NCI-H460 (cell line): ENCODE measurements around the gene HOMER2. TPM values are rescaled to one million over a fixed set of nuclear protein-coding genes. Genes with fewer than 3 reads are reported as not detected.

Experiments
- DNase-seq: peaks from one replicate; pipeline ENCODE4 v3.0.0-alpha.2; 2016; ENCODE audit warnings: low read depth; ENCODE audit errors: extremely low read depth
- total RNA-seq: library from RNA; depleted of rRNA; stranded (reverse); fragments of >200 nt; shearing (Covaris generic); gene quantifications from 2 replicates; pipeline ENCODE4 v1.2.3, GENCODE V29; 2014

HOMER2 gene
- total RNA-seq, 1 experiment from 2014 or later, result 18.5 TPM

DNA sequence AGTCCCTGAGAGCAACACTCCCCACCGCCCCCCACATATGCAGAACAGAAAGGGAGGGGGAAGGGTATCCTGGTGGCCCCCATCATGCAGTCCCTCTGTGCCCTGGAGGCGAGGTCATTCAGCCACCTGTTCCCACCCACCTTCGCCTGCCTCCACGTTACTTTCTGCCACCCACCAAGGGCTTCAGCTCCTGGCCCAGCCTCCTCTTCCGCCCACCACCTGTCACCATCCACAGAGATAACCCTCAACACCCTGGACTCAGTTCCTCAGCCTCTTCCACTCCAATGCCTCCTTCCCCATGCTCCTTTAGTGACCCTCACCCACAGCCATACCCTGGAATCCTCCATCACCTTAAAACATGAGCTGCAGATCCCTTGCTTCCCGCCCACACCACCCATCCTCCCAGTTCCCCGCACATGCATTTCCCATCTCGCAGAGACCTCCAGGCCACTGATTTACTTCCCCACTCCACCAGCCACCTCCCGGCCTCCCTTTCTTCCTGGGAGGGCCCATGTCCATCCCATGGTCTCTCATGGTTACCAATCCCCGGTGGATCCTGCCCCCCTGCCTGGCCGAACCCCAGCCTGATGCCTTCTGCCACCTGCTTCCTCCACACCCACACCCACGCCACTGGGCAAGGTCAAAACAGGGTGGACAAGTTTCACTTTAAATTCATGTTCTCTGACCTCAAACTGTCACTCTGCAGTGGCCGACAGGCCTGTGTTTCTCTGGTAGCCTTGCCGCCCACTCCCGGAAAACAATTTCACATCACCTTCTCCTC, 18.2 kb downstream of the HOMER2 start:
- no peak for DNase-seq

DNA sequence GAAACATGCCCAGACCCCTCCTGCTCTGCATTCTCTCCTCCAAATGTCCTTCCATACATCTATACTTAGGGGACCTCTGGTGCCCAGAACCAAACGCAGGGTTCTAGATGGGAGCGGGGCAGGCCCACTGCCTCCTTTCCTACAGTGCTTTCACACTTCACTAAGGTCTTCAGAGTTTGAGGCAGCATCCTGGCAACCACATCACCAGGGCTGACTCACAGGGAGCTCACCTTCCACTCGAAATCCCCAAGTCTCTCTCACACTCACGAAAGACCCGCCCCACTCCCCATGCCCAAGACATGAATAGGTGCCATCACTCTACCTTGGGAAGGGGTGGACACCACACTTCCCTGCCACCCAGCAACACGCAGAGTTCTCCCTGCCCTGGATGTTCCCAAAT, 18.9 kb downstream of the HOMER2 start:
- DNase-seq, result no peak

GRCh38 chr15:82931221-82931620, 21.3 kb downstream of the HOMER2 start:
- DNase-seq, result no peak

GRCh38 chr15:82930461-82930860, 22.1 kb downstream of the HOMER2 start:
- DNase-seq, result no peak

DNA sequence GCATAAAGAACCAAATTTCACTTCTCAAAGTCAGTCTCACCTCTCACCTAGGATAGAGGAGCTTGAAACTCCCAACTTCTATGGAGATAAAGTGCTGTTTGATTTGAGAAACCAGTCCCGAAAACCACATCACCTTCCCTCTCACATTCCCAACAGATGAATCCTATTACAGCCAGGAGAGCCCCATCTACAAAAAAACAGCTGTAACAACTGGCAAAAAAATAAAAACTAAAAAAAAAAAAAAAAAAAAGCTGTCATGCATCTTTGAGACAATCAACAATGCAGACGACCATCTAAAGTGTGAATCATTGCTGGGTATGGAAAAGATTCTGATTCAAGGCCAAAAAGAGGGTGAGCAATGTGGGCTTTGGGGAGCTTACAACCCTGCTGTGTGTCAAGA, 23.8 kb downstream of the HOMER2 start:
- no peak for DNase-seq

- DNase-seq, result no peak
Measured at GRCh38 chr15:82923744-82924143, 28.8 kb downstream of the HOMER2 start.

GRCh38 chr15:82922737-82923136, 29.8 kb downstream of the HOMER2 start:
- DNase-seq, result no peak

DNA sequence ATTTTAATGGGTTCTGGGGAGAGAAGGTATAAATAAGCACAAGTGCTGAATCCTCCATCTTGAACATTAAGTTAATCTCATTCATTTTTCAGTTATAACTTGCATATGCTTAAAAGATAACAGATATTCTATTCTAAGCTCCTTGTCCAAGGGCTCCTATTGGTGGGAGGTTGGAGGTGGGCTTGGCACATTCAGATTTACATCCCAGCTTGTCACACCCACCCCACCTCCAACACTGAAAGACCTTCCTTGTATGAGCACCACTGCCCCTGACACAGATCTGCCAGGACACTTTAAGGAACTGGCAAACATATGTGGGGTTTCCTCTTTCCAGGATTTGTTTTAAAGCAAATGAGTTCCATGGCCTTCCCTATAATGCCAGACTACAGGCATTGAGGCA, 30.6 kb downstream of the HOMER2 start:
- DNase-seq, result no peak

- DNase-seq, result no peak
Measured at GRCh38 chr15:82921242-82921641, 31.3 kb downstream of the HOMER2 start.

- DNase-seq, result no peak
Measured at GRCh38 chr15:82919231-82919886, 33.2 kb downstream of the HOMER2 start.

DNA sequence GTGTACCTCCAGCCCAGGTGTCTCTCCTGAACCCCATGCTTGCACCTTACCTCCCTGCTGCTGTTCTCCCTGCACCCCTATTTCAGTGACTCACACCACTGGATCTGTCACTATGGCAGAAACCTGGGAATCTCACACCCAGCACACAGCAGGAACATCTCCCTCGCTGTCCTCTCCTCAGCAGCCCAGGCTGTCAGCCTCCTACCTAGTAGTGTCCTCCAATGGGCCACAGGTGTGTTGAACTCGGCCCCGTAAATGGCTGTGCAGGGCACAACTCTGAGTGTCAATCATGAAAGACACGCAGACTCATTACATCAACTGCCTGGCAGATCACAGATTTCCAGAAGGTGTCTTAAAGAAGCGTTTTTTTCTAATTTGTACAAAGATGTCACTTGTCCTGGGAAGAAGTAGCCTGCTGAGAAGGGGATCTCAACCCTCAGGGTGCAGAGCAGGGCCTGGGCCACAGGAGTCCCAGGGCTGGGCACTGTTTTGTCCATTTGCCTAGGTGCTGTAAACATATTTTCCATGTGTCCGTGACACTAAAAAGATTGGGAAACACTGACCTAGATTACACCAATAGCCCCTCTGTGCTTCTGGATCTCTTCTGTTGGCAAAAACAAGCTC, 33.8 kb downstream of the HOMER2 start:
- no peak for DNase-seq

GRCh38 chr15:82918162-82918561, 34.4 kb downstream of the HOMER2 start:
- no peak for DNase-seq

DNA sequence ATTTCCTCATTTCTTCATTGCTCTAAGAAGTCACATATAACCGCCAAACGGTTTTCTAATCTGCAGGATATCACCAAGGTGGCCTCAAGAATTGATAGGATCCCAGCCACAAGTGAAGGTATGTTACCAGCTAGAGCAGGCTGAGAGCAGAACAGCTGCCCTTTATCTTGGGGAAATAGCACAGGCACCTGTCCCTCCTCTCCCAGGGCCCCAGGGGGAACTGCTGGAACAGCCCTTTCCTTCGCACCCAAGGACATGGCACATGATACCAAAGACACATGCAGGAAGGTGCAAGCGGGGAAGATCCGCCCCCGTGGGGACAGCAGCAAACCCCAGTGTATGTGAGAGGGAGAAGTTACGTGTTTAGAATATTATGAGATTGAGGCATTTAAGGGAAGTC, 35.3 kb downstream of the HOMER2 start:
- DNase-seq, result no peak

DNA sequence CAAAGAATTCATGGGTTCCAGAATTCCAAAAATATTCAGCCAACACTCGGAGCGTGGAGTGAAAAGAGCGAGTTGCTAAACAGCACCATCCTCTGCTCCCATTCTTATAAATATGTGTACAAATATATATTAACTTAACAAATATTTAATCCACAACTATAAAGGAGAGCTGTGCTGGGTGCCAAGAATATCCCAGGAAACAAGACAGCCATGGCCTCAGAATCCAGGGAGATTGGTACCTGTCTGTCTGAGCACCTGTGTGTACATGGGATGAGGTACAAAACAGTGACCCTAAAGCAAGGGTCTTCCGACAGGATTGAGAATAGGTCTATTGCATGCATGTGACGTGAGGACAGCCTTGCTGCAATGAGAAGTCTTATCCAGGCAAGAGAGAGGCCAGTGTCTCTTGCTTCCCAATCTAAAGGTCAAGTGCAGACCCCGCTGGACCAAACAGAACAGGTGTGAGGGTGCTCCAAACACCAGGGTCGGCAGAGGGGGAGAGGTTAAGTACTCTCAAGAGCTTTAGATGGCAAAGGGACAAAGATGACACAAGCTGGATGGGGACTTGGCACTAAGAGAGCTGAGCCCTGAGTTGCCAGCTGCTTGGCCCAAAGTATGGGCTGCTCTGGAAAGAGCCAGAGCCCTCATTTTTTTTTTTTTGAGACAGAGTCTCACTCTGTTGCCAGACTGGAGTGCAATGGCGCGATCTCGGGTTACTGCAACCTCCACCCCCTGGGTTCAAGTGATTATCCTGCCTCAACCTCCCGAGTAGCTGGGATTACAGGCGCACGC, 36.2 kb downstream of the HOMER2 start:
- no peak for DNase-seq

GRCh38 chr15:82914396-82914795, 38.1 kb downstream of the HOMER2 start:
- DNase-seq, result no peak

GRCh38 chr15:82911458-82911857, 41.1 kb downstream of the HOMER2 start:
- DNase-seq, result no peak

DNA sequence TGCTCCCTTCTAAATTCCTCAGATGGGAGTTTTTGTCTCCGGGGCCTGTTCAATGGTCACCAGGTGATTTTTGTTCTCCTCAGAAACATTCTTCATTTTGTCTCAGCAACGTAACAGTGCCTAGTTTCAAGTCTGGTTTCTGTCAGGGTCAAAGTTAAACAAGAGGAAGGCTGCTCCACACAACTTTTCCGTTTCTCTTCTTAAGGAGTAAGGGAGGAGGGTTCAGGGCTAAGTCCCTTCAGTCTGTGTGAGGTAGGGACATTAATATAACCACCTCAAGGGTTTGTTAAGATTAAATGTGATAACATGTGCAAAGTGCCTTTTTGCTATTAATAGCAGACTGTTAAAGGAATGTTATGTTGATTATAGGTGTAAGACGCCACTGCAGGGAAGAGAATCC, 41.8 kb downstream of the HOMER2 start:
- no peak for DNase-seq

DNA sequence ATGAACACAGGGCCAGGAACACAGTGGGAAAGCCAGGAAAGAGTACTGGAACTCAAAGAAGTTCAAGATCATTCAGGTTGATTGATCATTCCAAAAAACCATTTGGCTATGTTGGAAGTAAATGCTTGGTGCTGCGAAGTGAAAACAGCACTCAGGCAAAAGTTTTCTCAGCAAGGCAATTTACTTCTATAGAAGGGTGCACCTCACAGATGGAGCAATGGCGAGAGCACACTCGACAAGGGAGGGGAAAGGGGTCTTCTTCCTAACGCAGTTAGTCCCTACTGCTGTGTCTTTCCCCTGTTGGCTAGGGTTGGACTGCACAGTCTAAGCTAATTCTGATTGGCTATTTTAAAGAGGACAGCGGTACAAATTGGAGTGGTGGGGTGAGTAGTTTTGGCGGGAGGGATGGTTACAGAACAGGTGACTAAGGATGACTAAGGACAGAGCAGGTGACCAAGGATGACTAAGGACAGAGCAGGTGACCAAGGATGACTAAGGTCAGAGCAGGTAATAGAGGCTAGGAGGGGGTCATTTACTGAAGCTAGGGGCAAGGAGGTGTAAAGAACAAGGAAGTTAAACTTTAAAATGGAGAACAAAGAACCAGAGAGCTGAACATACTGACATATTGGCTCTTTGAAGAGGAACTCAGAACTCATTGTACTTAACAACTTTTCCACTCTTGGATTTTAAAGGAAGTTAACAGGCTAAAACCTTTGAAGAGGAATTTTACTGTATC, 43.3 kb downstream of the HOMER2 start:
- no peak for DNase-seq

- DNase-seq, result no peak
Measured at GRCh38 chr15:82907350-82907749, 45.2 kb downstream of the HOMER2 start.

DNA sequence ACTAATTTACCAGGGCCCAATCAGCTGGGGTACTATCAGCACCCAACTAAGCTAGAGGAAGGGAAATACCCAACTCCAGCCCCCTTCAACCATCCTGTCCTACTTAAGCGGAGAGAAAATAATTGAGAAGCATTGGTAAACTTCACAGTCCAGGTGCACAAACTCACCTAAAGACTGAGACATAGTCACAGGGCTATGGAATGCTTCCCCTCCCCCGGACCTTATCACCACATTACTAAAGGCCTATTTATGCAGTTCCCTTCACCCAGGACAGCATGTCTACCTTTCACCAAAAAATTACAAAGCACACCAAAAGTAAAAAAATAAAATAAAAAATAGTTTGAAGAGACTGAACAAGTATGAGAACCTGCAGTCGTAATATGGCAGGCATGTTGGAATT, 47.9 kb downstream of the HOMER2 start:
- DNase-seq, result no peak
